Tibial nerve (tissue), 4 donors: Measurements from ENCODE around the gene MXRA5. TPM values are rescaled to one million over a fixed set of nuclear protein-coding genes. Genes with fewer than 3 reads are reported as not detected.
A peak's percentile ranks its signal among the peaks of the same experiment; 100 is the strongest.
"Not testable (repeated sequence)": the region's sequence is repeated elsewhere in the genome, so short reads cannot be mapped to it uniquely, and the experiment has no call there.

Experiments
- DNase-seq, 2 donors: peaks; one replicate each; pipeline ENCODE4 v3.0.0-alpha.2; 2019; ENCODE audit warnings: low spot score in 2 of 2
- H3K27ac ChIP-seq, 4 donors: fragments of 200-600 bp; sonication (generic) in 3 of 4; one replicate each; pipeline ENCODE4 v1.5.1; 2017 to 2019; ENCODE audit warnings: mild to moderate bottlenecking in 1 of 4
- H3K27me3 ChIP-seq, 2 donors: fragments of 200-600 bp; sonication (generic) in 1 of 2; one replicate each; pipeline versions ENCODE4 v1.5.1 to v1.6.0; 2017 to 2019
- H3K36me3 ChIP-seq, 3 donors: fragments of 200-600 bp; sonication (generic); one replicate each; pipeline ENCODE4 v1.5.1; 2018 to 2019
- H3K4me1 ChIP-seq, 4 donors: fragments of 200-600 bp; sonication (generic) in 3 of 4; one replicate each; pipeline ENCODE4 v1.5.1; 2017 to 2019
- H3K4me3 ChIP-seq, 4 donors: fragments of 200-600 bp; sonication (generic) in 3 of 4; one replicate each; pipeline ENCODE4 v1.5.1; 2017 to 2019; ENCODE audit warnings: mild to moderate bottlenecking in 1 of 4, moderate library complexity in 1 of 4
- H3K9me3 ChIP-seq, 4 donors: fragments of 200-600 bp; sonication (generic) in 3 of 4; one replicate each; pipeline ENCODE4 v1.5.1; 2017 to 2019
- EP300 ChIP-seq, 2 donors: sonication (generic); formaldehyde crosslinking; IDR thresholded peaks; one replicate each; pipeline ENCODE4 v1.6.1; 2017; ENCODE audit warnings: antibody characterized with exemption in 2 of 2, mild to moderate bottlenecking in 1 of 2
- POLR2A ChIP-seq, 2 donors: fragments of 450-650 bp; IDR thresholded peaks; one replicate each; pipeline ENCODE4 v1.6.1; 2017; ENCODE audit warnings: antibody characterized with exemption in 2 of 2, mild to moderate bottlenecking in 2 of 2, moderate library complexity in 2 of 2
- WGBS, 2 donors: methylation state at CpG; one replicate each; pipeline ENCODE4 v1.1.5; 2018; 5-methylcytosine and 5-hydroxymethylcytosine counted together
- total RNA-seq, 4 donors: library from RNA; depleted of rRNA; stranded (reverse); fragments of >200 nt; gene quantifications; one replicate each; pipeline ENCODE4 v1.1.0, GENCODE V29; 2016
- TF ChIP-seq, protein P1 (sequence below), 5 experiments: fragments of 200-600 bp in 3 of 5; fragments of 450-650 bp in 2 of 5; sonication (generic) in 3 of 5; IDR thresholded peaks; one replicate each; pipeline ENCODE4 v1.5.1; 2016 to 2019; ENCODE audit warnings: antibody characterized with exemption in 5 of 5, mild to moderate bottlenecking in 3 of 5, moderate library complexity in 2 of 5

The MXRA5 gene
- total RNA-seq, 4 donors from 2014 or later: 0.22 to 1.8 (median 0.72) TPM

DNA sequence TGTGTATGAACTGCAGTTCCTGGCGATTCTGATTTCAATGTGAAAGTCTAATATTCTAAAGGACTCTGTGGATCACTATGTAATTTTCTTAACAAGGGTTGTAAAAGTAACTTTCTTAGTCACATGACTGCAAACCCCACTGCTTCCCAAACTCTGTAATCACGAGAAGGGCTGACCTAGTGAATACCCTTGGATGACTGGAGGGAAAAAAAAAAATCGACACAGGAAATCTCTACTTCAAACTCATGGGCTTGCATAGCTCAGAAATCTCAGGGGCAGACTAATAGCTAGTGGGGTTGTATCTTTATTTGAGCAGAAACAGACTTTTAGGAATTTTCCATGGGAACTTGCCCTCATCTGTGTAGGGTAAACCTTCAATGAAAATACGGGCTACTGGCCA, 4.8 kb upstream of the MXRA5 start:
- 36% methylated on average over 4 of the region's 4 CpGs for WGBS, 2 donors
- no peak for DNase-seq
- Histone ChIP-seq H3K36me3 (no peaks in the 10 kb centered on the region), H3K27me3 (peaks cover 0 to 6% of the 10 kb centered on the region in 2 donors), H3K4me3 (no peak overlapping the region), H3K27ac (no peak overlapping the region), H3K9me3 (no peaks in the 10 kb centered on the region), H3K4me1 (peaks cover 0 to 5% (median 0%) of the 10 kb centered on the region in 4 donors)
- TF ChIP-seq POLR2A (IDR thresholded peaks at IDR 0.05): no peak
- no peak for TF ChIP-seq EP300 (IDR thresholded peaks at IDR 0.05)
- TF ChIP-seq, protein P1, sequence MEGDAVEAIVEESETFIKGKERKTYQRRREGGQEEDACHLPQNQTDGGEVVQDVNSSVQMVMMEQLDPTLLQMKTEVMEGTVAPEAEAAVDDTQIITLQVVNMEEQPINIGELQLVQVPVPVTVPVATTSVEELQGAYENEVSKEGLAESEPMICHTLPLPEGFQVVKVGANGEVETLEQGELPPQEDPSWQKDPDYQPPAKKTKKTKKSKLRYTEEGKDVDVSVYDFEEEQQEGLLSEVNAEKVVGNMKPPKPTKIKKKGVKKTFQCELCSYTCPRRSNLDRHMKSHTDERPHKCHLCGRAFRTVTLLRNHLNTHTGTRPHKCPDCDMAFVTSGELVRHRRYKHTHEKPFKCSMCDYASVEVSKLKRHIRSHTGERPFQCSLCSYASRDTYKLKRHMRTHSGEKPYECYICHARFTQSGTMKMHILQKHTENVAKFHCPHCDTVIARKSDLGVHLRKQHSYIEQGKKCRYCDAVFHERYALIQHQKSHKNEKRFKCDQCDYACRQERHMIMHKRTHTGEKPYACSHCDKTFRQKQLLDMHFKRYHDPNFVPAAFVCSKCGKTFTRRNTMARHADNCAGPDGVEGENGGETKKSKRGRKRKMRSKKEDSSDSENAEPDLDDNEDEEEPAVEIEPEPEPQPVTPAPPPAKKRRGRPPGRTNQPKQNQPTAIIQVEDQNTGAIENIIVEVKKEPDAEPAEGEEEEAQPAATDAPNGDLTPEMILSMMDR (IDR thresholded peaks at IDR 0.05): no peak

DNA sequence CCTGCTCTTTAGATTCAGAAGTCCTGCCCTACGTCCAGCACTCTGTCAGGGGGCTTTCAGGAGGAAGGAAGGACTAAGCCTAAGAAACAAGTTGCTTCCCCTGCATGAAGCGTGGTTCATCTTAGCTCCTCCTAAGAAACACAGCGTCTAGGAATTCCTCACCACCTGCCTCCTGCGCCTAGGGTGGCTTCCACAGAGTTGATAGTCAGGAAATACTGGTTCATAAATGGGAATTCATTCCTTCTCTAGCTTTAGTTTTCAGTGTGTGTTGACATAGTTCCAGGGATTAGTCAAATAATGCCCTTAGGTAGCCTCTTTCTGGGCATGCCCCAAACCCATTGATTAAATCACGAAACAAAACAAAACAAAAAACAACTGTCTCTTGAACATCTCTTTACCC, 1.7 kb upstream of the MXRA5 start:
- Histone ChIP-seq H3K4me3 (no peak overlapping the region), H3K9me3 (no peaks in the 10 kb centered on the region), H3K27me3 (peaks cover 0 to 22% of the 10 kb centered on the region in 2 donors), H3K27ac (no peak overlapping the region), H3K36me3 (no peaks in the 10 kb centered on the region), H3K4me1 (peaks cover 0 to 22% (median 0%) of the 10 kb centered on the region in 4 donors)
- TF ChIP-seq POLR2A (IDR thresholded peaks at IDR 0.05) (no peak), EP300 (IDR thresholded peaks at IDR 0.05) (no peak)
- TF ChIP-seq, protein P1 (IDR thresholded peaks at IDR 0.05): no peak
- 87 to 99% methylated on average over 5 of the region's 5 CpGs for WGBS, 2 donors
- no peak for DNase-seq

DNA sequence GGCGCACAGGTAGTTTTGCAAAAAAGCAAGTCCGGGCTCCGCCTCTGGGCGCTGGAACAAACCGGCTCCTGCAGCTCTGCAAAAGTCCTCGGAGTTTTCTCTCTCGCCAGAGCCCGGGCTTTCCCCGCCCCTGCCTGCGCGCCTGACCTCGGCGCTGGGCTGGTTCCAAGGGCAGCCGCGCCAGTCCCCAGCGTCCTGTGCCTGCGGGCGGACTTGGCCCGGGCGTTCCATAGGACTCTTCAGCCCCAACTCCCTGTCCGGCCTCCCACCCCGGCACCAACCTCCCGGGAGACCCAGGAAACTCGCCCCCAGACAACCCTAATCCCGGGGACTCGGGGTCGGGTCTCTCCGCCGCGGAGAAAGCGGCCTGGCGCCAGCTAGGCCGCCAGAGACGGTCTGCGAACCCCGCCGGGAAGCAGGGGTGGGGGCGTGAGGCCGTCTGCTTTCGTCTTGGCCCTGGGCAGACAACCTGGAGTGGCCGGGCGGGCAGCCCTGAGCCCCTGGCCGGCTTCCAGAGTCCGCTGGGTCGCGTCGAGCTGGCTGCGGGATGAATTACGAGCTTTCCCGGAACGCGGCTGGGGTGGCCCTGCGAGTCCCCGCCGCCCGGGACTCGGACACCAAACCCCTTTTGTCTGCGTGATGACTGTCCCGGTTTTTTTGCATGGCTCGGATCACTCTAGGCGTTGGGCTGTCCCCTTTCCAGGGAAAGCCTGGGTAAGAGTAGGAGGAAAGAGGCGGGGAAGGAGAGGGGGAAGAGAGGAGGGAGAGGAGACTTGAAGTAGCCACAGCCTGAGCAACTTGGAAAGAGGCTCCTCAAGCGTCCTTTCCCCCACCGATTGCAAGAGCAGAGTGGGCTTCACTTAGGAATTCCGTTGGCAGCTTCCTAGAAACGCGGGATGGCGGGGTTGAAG, 916 bp downstream of the MXRA5 start:
- WGBS, 2 donors: 1% methylated on average over 10 to 55 of the region's 68 CpGs
- no peak for DNase-seq

DNA sequence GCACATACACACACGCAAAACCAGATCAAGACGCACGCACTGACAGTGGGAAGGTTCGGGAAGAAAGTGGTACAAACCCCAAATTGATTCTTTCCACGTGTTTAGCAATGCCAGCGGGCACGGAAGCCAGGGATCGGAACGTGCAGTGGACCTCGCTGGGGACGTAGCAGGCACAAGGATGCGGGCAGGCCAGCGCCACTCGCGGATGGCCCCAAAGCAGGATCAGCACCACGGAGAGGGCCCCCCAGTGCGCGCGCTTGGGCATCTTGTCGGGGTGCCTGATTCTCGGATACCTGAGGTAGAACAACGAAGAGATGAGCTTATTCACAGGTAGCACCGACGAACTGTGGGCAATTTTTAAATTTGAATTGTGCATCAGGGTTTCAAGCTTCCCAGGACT, 2.9 kb downstream of the MXRA5 start:
- not testable (repeated sequence) for H3K36me3 ChIP-seq, H3K27ac ChIP-seq, H3K4me3 ChIP-seq, DNase-seq, H3K9me3 ChIP-seq
- WGBS, 2 donors: 39 to 41% methylated on average over 17 to 24 of the region's 24 CpGs
- H3K27me3 ChIP-seq: peaks cover 0 to 22% of the 10 kb centered on the region in 2 donors
- peaks cover 0 to 22% (median 0%) of the 10 kb centered on the region in 4 donors for H3K4me1 ChIP-seq

More for the DNA sequence above, 916 bp downstream of the MXRA5 start:
- H3K27ac ChIP-seq: peak overlapping the region in 1 of 4 donors; percentile 70
- peaks cover 0 to 22% of the 10 kb centered on the region in 2 donors for H3K27me3 ChIP-seq
- H3K4me1 ChIP-seq: peaks cover 0 to 22% (median 0%) of the 10 kb centered on the region in 4 donors
- TF ChIP-seq EP300 (IDR thresholded peaks at IDR 0.05): no peak
- TF ChIP-seq POLR2A (IDR thresholded peaks at IDR 0.05): no peak
- TF ChIP-seq, protein P1 (IDR thresholded peaks at IDR 0.05): no peak
- H3K9me3 ChIP-seq: no peaks in the 10 kb centered on the region
- H3K4me3 ChIP-seq: peak overlapping the region; percentile 23 to 51 (median 26)
- H3K36me3 ChIP-seq: no peaks in the 10 kb centered on the region

DNA sequence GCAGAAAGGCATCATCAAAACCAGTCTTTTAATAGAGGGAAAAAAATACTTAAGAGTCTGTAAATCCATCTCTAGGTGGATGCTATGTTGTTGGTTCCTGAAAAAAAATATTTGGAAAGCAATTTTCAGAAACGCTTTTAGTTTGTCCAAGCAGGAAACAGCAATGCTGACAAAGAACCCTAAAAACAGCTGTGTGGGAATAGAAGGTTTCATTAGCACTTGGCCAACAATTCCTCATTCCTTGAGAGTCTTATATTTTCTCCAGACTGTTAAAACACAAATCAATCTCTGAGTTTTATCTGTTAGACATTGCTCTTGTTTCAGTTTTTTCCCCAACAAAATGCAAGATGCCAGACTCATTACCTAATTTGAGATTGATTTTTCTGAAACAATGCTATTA, 6.4 kb downstream of the MXRA5 start:
- TF ChIP-seq EP300 (IDR thresholded peaks at IDR 0.05) (no peak), POLR2A (IDR thresholded peaks at IDR 0.05) (no peak)
- TF ChIP-seq, protein P1 (IDR thresholded peaks at IDR 0.05): no peak
- Histone ChIP-seq H3K4me1 (peaks cover 0 to 6% (median 0%) of the 10 kb centered on the region in 4 donors), H3K36me3 (no peaks in the 10 kb centered on the region), H3K4me3 (no peak overlapping the region), H3K9me3 (no peaks in the 10 kb centered on the region), H3K27me3 (peaks cover 0 to 8% of the 10 kb centered on the region in 2 donors), H3K27ac (no peak overlapping the region)
- WGBS, 2 donors: 6 to 40% methylated on average over 1 of the region's 1 CpG
- no peak for DNase-seq
